Measurements from ENCODE around the gene CNGA4.
"Not testable (repeated sequence)": the region's sequence is repeated elsewhere in the genome, so short reads cannot be mapped to it uniquely, and the experiment has no call there.

The CNGA4 gene

DNA sequence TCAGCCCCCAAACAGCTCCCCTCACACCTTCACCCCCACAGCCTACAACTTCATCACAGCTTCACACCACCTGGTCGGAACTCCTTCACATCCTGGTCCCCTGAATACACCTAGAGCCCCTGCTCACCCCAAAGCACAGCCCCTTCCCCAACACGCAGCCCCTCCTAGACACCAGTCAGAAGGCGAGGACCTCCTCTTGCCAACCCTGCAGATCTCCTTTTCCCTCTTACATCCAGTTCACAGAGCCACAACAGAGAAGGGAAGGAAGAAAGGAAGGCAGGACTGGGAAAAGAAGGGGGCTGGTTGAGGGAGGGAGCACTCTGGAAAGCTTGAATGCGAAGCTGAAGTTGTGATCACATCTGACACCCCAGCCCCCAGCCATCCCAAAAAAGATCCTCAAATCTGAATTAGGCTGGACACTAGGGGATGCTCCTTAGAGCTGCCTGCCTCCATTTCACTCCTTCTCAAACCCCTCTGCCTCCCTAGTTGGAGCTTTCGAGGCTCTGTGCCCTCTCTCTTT is 21.4 kb downstream of the CNGA4 start:
- TF ChIP-seq, protein P1, sequence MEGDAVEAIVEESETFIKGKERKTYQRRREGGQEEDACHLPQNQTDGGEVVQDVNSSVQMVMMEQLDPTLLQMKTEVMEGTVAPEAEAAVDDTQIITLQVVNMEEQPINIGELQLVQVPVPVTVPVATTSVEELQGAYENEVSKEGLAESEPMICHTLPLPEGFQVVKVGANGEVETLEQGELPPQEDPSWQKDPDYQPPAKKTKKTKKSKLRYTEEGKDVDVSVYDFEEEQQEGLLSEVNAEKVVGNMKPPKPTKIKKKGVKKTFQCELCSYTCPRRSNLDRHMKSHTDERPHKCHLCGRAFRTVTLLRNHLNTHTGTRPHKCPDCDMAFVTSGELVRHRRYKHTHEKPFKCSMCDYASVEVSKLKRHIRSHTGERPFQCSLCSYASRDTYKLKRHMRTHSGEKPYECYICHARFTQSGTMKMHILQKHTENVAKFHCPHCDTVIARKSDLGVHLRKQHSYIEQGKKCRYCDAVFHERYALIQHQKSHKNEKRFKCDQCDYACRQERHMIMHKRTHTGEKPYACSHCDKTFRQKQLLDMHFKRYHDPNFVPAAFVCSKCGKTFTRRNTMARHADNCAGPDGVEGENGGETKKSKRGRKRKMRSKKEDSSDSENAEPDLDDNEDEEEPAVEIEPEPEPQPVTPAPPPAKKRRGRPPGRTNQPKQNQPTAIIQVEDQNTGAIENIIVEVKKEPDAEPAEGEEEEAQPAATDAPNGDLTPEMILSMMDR (conservative IDR thresholded peaks at IDR 0.05), result no peak
- no peak overlapping the region for H3K27ac ChIP-seq

DNA sequence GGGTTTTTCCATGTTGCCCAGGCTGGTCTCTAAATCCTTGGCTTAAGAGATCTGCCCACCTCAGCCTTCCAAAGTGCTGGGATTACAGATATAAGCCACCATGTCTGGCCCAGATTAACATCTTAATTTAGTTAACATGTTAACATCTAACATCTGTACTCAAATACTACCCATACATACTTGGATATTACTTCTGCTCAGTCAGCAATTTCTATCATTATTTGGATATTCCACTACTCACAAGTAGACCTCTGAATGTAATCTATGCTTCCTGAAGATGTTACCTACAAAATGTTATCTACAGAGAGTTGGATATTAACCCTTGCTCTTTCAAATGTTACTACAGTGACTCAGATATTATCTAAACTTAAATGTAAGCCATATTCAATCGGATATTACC is 24.8 kb downstream of the CNGA4 start:
- H3K27ac ChIP-seq, result no peak overlapping the region
- TF ChIP-seq, protein P1 (conservative IDR thresholded peaks at IDR 0.05), result no peak

DNA sequence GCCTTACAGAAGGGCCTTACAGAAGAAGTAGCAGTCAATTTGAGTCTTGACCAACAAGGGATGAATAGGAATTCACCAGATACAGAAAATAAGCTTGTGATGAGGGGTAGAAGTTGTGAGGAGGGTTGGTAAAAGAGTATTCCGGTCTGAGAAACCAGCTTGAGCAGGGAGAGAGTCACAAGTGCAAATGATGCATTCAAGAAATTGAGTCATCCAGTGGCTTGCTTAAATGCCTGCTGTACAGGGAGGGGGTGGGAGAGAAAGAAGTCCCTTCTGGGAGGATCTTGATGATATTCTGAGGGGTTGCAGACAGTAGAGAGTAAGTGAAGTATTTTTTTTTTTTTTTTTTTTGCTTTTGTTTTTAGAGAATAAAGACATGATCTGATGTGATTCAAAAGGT is 29.9 kb downstream of the CNGA4 start:
- TF ChIP-seq, protein P1 (conservative IDR thresholded peaks at IDR 0.05), result no peak
- no peak overlapping the region for H3K27ac ChIP-seq

DNA sequence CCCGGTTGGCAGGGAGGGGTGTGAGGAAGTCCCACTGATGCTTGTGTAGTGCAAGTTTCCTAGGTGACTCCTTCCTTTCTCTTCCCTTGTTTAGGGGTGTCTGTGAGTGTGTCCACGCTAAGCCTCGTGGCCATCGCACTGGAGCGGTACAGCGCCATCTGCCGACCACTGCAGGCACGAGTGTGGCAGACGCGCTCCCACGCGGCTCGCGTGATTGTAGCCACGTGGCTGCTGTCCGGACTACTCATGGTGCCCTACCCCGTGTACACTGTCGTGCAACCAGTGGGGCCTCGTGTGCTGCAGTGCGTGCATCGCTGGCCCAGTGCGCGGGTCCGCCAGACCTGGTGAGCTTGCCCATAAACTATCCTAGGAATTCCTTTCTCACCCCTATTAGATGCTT is 31.1 kb downstream of the CNGA4 start:
- TF ChIP-seq, protein P1 (conservative IDR thresholded peaks at IDR 0.05), result no peak
- H3K27ac ChIP-seq, result no peak overlapping the region

DNA sequence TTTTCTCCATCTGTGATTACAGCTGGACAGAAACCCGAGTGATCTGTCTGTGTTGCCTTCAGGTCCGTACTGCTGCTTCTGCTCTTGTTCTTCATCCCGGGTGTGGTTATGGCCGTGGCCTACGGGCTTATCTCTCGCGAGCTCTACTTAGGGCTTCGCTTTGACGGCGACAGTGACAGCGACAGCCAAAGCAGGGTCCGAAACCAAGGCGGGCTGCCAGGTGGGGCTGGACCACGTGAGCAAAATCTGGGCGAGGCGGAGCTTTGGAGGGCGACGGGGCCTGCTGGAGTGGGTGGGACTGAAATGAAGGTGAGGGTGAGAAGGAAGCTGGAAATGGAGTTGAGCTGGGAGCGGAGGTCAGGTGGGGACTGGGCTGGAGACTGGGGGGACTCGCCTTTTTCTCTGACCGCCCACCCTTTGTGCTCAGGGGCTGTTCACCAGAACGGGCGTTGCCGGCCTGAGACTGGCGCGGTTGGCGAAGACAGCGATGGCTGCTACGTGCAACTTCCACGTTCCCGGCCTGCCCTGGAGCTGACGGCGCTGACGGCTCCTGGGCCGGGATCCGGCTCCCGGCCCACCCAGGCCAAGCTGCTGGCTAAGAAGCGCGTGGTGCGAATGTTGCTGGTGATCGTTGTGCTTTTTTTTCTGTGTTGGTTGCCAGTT is 31.8 kb downstream of the CNGA4 start:
- H3K27ac ChIP-seq, result no peak overlapping the region
- TF ChIP-seq, protein P1 (conservative IDR thresholded peaks at IDR 0.05), result no peak

DNA sequence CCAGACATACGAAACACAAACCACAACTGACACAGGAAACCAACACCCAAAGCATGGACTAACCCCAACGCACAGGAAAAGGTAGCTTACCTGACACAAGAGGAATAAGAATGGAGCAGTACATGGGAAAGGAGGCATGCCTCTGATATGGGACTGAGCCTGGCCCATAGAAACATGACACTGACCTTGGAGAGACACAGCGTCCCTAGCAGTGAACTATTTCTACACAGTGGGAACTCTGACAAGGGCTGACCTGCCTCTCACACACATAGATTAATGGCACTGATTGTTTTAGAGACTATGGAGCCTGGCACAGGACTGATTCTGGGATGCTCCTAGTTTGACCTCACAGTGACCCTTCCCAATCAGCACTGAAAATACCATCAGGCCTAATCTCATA is 32.7 kb downstream of the CNGA4 start:
- TF ChIP-seq, protein P1 (conservative IDR thresholded peaks at IDR 0.05), result no peak
- no peak overlapping the region for H3K27ac ChIP-seq

DNA sequence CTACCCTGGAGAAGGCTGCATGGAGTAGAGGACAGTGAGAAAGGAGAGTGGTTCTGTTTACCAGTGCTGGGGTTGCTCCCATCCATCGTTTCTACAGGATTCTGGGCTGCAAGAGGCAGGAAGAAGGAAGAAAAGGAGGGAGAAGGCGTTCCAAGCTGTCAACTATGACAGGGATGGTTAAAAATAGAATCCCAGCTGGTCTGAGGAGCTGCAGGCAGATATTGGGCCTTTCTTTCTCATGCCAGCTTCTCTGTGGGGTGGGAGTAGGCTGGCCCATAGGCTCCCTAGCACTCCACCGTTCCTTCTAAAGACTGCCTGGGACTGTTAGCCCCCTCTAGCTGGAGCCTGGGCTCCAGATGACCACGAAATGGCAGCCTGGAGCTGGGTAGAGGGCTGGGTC is 34.3 kb downstream of the CNGA4 start:
- no peak overlapping the region for H3K27ac ChIP-seq
- TF ChIP-seq, protein P1 (conservative IDR thresholded peaks at IDR 0.05), result no peak

DNA sequence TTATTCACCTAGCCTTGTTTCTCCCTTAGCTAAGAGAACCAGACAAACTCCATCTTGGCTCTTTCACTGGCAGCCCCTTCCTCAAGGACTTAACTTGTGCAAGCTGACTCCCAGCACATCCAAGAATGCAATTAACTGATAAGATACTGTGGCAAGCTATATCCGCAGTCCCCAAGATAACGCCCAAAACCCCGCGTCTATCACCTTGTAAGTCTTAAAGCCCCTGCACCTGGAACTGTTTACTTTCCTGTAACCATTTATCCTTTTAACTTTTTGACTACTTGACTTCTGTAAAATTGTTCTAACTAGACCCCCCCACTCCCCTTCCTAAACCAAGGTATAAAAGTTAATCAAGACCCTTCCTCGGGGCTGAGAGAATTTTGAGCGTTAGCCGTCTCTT is 41.9 kb downstream of the CNGA4 start:
- H3K27ac ChIP-seq, result not testable (repeated sequence)
